ENCODE measurements around the gene IFNGR1.

The IFNGR1 gene

DNA sequence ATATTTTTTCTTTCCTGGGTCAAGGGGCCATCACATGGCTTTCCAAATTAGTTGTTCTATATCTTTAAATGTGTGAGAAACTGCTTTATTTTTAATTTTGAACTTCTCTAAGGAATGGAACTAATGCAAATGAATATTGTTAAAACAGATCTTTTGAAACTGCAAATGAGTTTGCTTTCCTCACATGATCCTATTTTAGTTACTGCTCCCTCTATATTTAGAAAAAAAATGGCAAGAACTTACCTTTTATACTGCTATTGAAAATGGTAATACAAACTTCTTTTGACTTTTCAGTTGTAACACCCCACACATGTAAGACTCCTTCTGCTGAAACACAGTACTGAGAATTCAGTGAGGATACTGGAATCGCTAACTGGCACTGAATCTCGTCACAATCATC lies 15.9 kb downstream of the IFNGR1 start:
- TF ChIP-seq, protein P1, sequence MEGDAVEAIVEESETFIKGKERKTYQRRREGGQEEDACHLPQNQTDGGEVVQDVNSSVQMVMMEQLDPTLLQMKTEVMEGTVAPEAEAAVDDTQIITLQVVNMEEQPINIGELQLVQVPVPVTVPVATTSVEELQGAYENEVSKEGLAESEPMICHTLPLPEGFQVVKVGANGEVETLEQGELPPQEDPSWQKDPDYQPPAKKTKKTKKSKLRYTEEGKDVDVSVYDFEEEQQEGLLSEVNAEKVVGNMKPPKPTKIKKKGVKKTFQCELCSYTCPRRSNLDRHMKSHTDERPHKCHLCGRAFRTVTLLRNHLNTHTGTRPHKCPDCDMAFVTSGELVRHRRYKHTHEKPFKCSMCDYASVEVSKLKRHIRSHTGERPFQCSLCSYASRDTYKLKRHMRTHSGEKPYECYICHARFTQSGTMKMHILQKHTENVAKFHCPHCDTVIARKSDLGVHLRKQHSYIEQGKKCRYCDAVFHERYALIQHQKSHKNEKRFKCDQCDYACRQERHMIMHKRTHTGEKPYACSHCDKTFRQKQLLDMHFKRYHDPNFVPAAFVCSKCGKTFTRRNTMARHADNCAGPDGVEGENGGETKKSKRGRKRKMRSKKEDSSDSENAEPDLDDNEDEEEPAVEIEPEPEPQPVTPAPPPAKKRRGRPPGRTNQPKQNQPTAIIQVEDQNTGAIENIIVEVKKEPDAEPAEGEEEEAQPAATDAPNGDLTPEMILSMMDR (IDR thresholded peaks at IDR 0.05; ENCODE audit: low read depth, low read length): no peak
- Histone ChIP-seq H3K9me3 (no peaks in the 10 kb centered on the region), H3K36me3 (peaks cover 28% of the 10 kb centered on the region), H3K4me1 (no peaks in the 10 kb centered on the region), H3K27me3 (no peaks in the 10 kb centered on the region), H3K4me3 (ENCODE audit: low read depth, low read length) (no peak overlapping the region)
- no peak for DNase-seq

DNA sequence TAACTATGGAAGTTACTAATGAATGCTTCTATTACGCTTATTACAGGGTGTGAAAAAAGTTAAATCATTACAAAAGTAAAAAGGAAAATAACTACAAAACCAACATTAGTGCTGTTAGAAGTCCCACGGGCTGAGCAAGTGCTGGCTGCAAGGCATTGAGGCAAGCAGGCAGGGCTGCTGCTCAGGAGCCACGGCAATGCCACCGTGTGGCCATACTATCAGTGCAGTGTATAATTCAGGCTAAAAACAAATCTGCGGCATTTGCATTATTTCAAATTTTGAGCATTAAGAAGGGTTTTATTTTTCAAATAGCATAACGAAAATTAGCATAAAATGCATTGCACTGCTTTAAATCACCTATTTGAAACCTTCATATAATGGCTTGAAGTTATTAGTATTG lies 17.1 kb downstream of the IFNGR1 start:
- Histone ChIP-seq H3K4me1 (no peaks in the 10 kb centered on the region), H3K4me3 (ENCODE audit: low read depth, low read length) (no peak overlapping the region), H3K36me3 (peaks cover 36% of the 10 kb centered on the region), H3K9me3 (no peaks in the 10 kb centered on the region), H3K27me3 (no peaks in the 10 kb centered on the region)
- TF ChIP-seq, protein P1 (IDR thresholded peaks at IDR 0.05; ENCODE audit: low read depth, low read length): peak; percentile 66
- peak; percentile 52 for DNase-seq

DNA sequence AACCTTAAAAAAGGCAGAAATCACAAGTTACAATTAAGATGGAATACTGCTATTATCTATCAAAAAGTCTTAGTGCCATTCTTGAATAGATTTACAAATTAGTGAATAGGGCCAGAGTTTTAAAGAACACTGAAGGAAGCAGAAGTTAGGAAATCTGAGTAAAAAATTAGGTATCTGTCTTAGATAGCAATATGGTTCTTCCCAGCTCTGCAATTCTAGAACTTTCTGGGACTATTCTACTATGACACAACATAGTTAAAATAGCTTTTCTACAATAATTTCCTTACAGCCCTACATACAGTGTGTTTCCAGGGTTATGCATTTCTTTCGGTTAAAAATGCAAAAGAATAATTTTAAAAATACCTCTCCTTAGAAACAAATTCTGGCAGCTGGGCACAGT lies 18.2 kb downstream of the IFNGR1 start:
- no peak overlapping the region for H3K4me3 ChIP-seq (ENCODE audit: low read depth, low read length)
- peaks cover 35% of the 10 kb centered on the region for H3K36me3 ChIP-seq
- TF ChIP-seq, protein P1 (IDR thresholded peaks at IDR 0.05; ENCODE audit: low read depth, low read length): no peak
- no peak for DNase-seq
- no peaks in the 10 kb centered on the region for H3K4me1 ChIP-seq
- H3K27me3 ChIP-seq: no peaks in the 10 kb centered on the region
- H3K9me3 ChIP-seq: no peaks in the 10 kb centered on the region

DNA sequence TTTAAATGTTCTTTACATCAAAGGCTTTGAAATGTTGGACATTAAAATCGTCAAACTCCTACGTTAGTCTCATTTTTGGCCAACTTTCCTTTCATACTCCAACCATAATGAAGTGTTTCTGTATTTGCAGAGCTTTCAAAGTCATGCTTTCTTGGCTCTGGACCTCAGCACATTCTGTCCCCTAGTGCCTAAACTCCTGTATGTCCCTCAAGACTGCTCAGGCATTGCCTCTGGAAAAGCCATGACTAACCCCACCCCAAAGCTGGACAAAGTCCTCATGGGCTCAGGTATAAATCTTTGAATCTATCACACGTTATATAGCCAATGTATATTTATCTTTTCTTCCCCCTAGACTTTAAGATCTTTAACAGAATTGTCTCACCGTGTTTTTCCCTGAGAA lies 18.9 kb downstream of the IFNGR1 start:
- no peak for DNase-seq
- no peaks in the 10 kb centered on the region for H3K27me3 ChIP-seq
- no peaks in the 10 kb centered on the region for H3K4me1 ChIP-seq
- H3K36me3 ChIP-seq: peaks cover 30% of the 10 kb centered on the region
- no peaks in the 10 kb centered on the region for H3K9me3 ChIP-seq
- no peak overlapping the region for H3K4me3 ChIP-seq (ENCODE audit: low read depth, low read length)
- TF ChIP-seq, protein P1 (IDR thresholded peaks at IDR 0.05; ENCODE audit: low read depth, low read length): no peak

DNA sequence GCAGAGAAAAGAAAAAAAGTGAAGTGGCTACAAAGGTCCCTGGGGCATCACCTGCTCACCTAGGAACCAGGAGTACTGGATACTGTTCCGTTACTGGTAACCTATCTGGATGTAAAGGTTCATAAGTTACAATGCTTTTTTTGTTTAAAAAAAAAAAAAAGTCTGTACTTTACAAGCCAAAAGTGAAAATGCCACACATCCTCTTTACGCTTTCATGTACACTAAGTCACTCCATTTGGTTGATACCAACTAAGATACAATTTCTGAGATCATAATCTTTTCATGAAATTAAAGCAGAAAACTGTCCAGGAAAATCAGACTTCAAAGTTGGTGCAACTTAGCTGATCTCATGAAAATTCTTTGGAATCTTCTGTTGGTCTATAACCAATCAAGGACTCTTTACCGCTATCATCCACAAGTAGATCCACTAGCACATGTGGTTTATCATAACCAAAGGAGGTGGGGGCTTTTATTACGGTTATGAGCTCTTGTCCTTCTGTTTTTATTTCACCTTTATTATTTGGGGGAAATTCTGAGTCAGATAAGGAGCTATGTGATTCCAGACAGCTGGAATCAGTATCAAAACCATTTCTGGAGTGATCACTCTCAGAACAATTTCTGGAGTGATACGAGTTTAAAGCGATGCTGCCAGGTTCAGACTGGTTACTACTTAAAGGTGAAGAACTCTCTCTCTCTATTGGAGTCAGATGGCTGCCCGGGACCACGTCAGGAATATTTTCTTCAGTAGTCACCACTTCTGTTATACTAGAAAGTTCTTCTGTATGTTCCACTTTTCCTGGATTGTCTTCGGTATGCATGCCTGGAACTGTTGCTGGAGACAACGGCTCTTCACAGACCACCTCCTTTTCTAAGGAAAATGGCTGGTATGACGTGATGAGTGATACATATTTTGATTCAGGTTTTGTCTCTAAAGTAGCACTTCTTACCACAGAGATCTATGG lies 21.2 kb downstream of the IFNGR1 start:
- DNase-seq: no peak
- Histone ChIP-seq H3K36me3 (peaks cover 20% of the 10 kb centered on the region), H3K4me3 (ENCODE audit: low read depth, low read length) (no peak overlapping the region), H3K27me3 (no peaks in the 10 kb centered on the region), H3K9me3 (no peaks in the 10 kb centered on the region), H3K4me1 (no peaks in the 10 kb centered on the region)
- TF ChIP-seq, protein P1 (IDR thresholded peaks at IDR 0.05; ENCODE audit: low read depth, low read length): no peak
